Cardiac muscle cell (in vitro differentiated cells and primary cell): ENCODE results near the gene DCD. TPM values are rescaled to one million over a fixed set of nuclear protein-coding genes. Genes with fewer than 3 reads are reported as not detected.

Experiments used
- DNase-seq, 2 donors: peaks; one replicate each; pipeline versions ENCODE4 v3.0.0 to v3.0.0-alpha.2; 2010 to 2017; ENCODE audit warnings: low read depth in 1 of 2, low spot score in 1 of 2
- H3K27ac ChIP-seq: fragments of 200-600 bp; sonication (generic); 2 replicates; pipeline ENCODE4 v1.5.1; 2016
- H3K27me3 ChIP-seq: fragments of 200-600 bp; sonication (generic); 2 replicates; pipeline ENCODE4 v1.6.0; 2016; ENCODE audit warnings: control low read depth
- H3K36me3 ChIP-seq: fragments of 200-600 bp; sonication (generic); 2 replicates; pipeline ENCODE4 v1.5.1; 2016; ENCODE audit warnings: control low read depth
- H3K4me1 ChIP-seq: fragments of 200-600 bp; sonication (generic); 2 replicates; pipeline ENCODE4 v1.8.1; 2017; ENCODE audit warnings: low read depth, mild to moderate bottlenecking, mixed run types
- H3K4me3 ChIP-seq: fragments of 200-600 bp; sonication (generic); 2 replicates; pipeline ENCODE4 v1.5.1; 2016; ENCODE audit warnings: mild to moderate bottlenecking
- H3K9me3 ChIP-seq: fragments of 200-600 bp; sonication (generic); 2 replicates; pipeline ENCODE4 v1.5.1; 2017; ENCODE audit warnings: low read depth, mild to moderate bottlenecking, control low read depth
- polyA plus RNA-seq: library from polyadenylated mRNA; unstranded; fragments of >200 nt; fragmentation: Nextera tagmentation; extraction: Ambion mirVana; gene quantifications from 2 replicates; pipeline ENCODE4 v1.2.1, GENCODE V29; 2016
- total RNA-seq: library from RNA; depleted of rRNA; stranded (reverse); fragments of >200 nt; gene quantifications from 2 replicates; pipeline ENCODE4 v1.2.3, GENCODE V29; 2016
- TF ChIP-seq, protein P1 (sequence below): IDR thresholded peaks from 2 replicates; pipeline ENCODE4 v1.5.1; 2012; ENCODE audit warnings: low read depth, mild to moderate bottlenecking, low read length

DCD gene, protein sequence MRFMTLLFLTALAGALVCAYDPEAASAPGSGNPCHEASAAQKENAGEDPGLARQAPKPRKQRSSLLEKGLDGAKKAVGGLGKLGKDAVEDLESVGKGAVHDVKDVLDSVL
- total RNA-seq = not detected in 2 replicates
- polyA plus RNA-seq = 0.22 TPM in 1 of 2 replicates, not detected in the other

DNA sequence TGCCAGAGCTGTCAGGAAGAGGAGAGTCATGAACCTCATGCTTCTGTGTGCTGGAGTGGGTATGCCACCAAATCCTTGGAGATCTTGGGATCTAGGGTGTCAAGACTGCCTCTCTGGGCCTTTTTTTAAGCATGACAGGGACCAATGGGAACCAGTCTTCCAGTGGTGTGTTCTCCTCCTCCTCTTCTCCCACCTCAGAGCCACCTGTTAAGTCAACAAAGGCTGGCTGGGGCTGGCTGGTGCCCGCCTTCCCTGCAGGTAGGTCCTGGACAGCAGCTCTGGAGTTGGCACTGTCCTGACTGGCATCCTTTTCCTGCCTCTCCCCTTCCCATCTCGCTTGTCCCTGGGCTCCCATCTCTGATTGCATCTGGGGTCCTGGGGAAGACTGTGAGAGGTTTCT is at the start of gene DCD:
Gene DCD (minus strand): TSS at position 101 of the 400 bp plus-strand sequence. CDS start 62 bp downstream, at position 39.
- no peaks in the 10 kb centered on the region for H3K27me3 ChIP-seq
- no peaks in the 10 kb centered on the region for H3K36me3 ChIP-seq
- no peak within 1 kb of the TSS for H3K27ac ChIP-seq
- DNase-seq = no peak
- TF ChIP-seq, protein P1, sequence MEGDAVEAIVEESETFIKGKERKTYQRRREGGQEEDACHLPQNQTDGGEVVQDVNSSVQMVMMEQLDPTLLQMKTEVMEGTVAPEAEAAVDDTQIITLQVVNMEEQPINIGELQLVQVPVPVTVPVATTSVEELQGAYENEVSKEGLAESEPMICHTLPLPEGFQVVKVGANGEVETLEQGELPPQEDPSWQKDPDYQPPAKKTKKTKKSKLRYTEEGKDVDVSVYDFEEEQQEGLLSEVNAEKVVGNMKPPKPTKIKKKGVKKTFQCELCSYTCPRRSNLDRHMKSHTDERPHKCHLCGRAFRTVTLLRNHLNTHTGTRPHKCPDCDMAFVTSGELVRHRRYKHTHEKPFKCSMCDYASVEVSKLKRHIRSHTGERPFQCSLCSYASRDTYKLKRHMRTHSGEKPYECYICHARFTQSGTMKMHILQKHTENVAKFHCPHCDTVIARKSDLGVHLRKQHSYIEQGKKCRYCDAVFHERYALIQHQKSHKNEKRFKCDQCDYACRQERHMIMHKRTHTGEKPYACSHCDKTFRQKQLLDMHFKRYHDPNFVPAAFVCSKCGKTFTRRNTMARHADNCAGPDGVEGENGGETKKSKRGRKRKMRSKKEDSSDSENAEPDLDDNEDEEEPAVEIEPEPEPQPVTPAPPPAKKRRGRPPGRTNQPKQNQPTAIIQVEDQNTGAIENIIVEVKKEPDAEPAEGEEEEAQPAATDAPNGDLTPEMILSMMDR = no peak
- H3K4me3 ChIP-seq = no peak within 1 kb of the TSS
- no peaks in the 10 kb centered on the region for H3K9me3 ChIP-seq
- H3K4me1 ChIP-seq = peaks cover 9% of the 10 kb centered on the region

DNA sequence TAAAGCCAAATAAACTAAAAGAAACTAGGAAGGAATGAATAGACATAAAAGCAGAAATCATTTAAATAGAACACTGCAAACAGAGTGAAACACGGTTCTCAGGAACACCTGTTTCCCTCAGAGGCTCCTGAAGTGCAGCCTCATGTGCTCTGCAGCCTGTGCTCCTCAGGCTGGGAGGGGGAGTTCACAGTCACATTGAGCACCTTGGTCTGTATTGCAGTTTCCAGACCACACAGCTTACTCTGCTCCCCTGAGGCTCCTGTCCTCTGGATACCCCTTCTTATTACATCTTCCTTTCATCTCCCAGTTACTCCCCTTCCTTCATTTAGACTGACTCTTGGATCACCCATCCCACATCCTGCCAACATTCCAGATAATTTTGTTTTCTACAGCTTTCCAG is 49.7 kb upstream of the DCD start:
- H3K36me3 ChIP-seq = no peaks in the 10 kb centered on the region
- no peaks in the 10 kb centered on the region for H3K9me3 ChIP-seq
- no peaks in the 10 kb centered on the region for H3K4me1 ChIP-seq
- no peak overlapping the region for H3K4me3 ChIP-seq
- no peaks in the 10 kb centered on the region for H3K27me3 ChIP-seq
- TF ChIP-seq, protein P1 = no peak
- DNase-seq = no peak
- no peak overlapping the region for H3K27ac ChIP-seq

DNA sequence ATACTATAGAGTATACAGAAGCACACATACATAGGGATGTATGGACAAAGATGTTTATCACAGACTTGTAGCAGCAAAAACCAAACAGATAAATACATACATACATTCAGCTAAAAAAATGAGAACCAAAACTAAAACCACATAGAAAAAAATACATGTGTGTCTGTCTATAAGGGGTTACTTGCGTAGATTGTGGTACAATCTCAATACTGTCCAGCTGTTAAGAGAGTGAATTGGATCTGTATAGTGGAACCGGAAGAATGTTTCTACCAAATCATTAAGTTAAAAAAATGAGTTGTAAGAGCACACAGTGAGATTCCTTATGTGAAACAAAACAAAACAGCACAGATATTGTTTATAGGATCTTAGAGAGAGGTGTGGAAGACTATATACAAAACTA is 44.2 kb upstream of the DCD start:
- no peaks in the 10 kb centered on the region for H3K27me3 ChIP-seq
- no peak overlapping the region for H3K27ac ChIP-seq
- no peak for DNase-seq
- H3K4me3 ChIP-seq = no peak overlapping the region
- no peaks in the 10 kb centered on the region for H3K9me3 ChIP-seq
- TF ChIP-seq, protein P1 = no peak
- no peaks in the 10 kb centered on the region for H3K36me3 ChIP-seq
- H3K4me1 ChIP-seq = no peaks in the 10 kb centered on the region

DNA sequence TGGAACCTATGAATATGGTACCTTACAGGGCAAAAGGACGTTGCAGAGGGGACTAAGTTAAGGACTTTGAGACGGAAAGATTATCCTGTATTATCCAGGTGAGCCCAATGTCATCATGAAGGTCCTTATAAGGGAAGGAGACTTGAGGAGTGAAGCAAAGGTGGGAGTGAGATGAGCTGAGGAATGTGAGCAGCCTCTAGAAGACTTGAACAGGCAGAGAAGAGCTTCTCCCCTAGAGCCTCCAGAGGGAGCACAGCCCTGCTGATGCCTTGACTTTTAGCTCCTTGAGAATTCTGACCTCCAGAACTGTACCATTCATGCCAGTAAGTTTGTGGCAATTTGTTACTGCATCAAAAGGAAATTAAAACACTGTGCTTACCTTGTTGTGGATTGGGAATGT is 41.8 kb upstream of the DCD start:
- no peaks in the 10 kb centered on the region for H3K36me3 ChIP-seq
- H3K9me3 ChIP-seq = no peaks in the 10 kb centered on the region
- H3K27ac ChIP-seq = no peak overlapping the region
- H3K27me3 ChIP-seq = no peaks in the 10 kb centered on the region
- H3K4me1 ChIP-seq = no peaks in the 10 kb centered on the region
- TF ChIP-seq, protein P1 = no peak
- no peak overlapping the region for H3K4me3 ChIP-seq
- DNase-seq = peak; percentile 5 to 18

DNA sequence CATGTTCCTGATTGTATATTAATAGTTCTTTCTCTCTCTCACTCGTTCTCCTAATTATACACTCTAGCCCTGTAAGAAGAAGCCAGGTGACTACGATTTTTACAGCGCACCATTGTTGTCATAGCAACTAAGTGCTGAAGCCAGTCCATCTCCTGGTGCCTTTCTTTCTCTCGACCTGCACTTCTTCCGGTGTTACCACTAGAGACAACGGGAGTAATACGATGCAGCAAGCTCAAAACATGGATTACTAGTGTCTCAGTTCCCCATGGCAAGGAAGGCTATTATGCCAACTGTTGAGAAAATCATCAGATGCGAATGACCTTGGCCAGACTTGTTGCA is 40.8 kb upstream of the DCD start:
- no peak for DNase-seq
- no peaks in the 10 kb centered on the region for H3K36me3 ChIP-seq
- no peaks in the 10 kb centered on the region for H3K9me3 ChIP-seq
- TF ChIP-seq, protein P1 = no peak
- H3K4me1 ChIP-seq = no peaks in the 10 kb centered on the region
- no peaks in the 10 kb centered on the region for H3K27me3 ChIP-seq
- no peak overlapping the region for H3K27ac ChIP-seq
- no peak overlapping the region for H3K4me3 ChIP-seq
